ACHN (cell line): ENCODE results near the gene CASKIN1.
"Not testable (repeated sequence)": the region's sequence is repeated elsewhere in the genome, so short reads cannot be mapped to it uniquely, and the experiment has no call there.

Experiments
- DNase-seq: peaks from one replicate; pipeline ENCODE4 v3.0.0-alpha.2; 2015
- in situ Hi-C: cut with HindIII; loops from 2 replicates; pipeline ENCODE4 v1.10.0; 2017; ENCODE audit warnings: low sequenced_read_pairs, low pct_ligation_motif_present, low pct_unique_long_range_greater_than_20kb

The CASKIN1 gene

GRCh38 chr16:2135071-2135470 lies 61.3 kb downstream of the CASKIN1 start:
- DNase-seq, in situ Hi-C loops: not testable (repeated sequence)

DNA sequence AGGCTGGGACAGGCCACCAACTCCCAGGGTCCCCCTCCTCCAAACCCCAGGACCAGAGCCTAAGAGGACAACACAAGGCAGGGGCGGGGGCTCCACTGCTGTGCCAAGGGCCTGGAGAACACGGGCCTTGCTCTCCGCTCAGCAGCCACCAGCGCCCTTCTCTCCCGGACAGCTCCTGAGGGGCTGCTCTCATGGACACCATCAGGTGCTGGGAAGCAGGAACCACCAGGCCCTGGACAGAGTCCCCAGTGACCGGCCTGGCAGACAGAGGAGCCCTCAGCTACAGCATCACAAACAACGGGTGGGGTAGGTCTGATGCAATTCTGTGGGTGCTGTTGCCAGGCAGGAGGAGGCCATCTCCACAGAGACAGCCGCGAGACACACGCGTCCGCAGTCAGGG lies 62.6 kb downstream of the CASKIN1 start:
- in situ Hi-C loops, result not testable (repeated sequence)

DNA sequence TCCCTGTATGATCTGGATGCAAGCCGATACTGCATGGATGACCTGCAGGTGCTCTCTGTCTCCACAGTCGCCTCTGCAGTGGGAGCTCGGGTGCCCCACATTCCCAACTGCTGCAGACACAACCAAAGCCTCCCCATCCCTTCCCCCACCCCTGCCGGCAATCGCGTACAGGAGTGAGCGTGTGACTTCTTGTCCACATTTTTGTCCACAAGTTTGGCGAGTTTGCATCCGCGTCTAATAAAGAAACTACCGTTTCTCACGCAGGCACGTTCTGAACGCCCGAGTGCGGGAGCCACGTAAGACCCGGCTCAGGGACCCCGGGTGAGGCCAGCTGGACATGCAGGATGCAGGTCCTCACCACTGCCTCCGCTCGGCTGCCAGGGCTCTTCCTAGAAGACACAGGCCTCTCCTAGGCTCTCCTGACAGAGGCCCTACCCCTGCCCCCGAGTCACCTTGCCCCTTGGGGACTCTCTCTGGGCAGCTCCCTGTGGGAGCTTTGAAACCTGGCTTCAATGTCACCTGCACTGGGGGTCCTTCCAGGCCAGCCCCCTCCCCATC lies 66.4 kb downstream of the CASKIN1 start:
- DNase-seq, in situ Hi-C loops: not testable (repeated sequence)

More for the DNA sequence above, 62.6 kb downstream of the CASKIN1 start:
- not testable (repeated sequence) for DNase-seq

- DNase-seq, in situ Hi-C loops: not testable (repeated sequence)
Measured at GRCh38 chr16:2129251-2129650, 67.2 kb downstream of the CASKIN1 start.

GRCh38 chr16:2127630-2128280 lies 68.7 kb downstream of the CASKIN1 start:
- peak; percentile 49 for DNase-seq

More at GRCh38 chr16:2127630-2128280, 68.7 kb downstream of the CASKIN1 start:
- in situ Hi-C loops, result not testable (repeated sequence)
